GM12892 (cell line): ENCODE results near the gene PKMYT1.

Experiments
- POLR2A ChIP-seq: IDR thresholded peaks from 2 replicates; pipeline ENCODE4 v1.6.1; 2011; ENCODE audit warnings: low read depth, low read length, control low read depth
- POLR2AphosphoS5 ChIP-seq: IDR thresholded peaks from 2 replicates; pipeline ENCODE4 v1.6.1; 2011; ENCODE audit warnings: low read depth, low read length, control low read depth
- TAF1 ChIP-seq: IDR thresholded peaks from 2 replicates; pipeline ENCODE4 v1.6.1; 2011; ENCODE audit warnings: low read depth, mild to moderate bottlenecking, control low read depth, low read length, borderline replicate concordance

DNA sequence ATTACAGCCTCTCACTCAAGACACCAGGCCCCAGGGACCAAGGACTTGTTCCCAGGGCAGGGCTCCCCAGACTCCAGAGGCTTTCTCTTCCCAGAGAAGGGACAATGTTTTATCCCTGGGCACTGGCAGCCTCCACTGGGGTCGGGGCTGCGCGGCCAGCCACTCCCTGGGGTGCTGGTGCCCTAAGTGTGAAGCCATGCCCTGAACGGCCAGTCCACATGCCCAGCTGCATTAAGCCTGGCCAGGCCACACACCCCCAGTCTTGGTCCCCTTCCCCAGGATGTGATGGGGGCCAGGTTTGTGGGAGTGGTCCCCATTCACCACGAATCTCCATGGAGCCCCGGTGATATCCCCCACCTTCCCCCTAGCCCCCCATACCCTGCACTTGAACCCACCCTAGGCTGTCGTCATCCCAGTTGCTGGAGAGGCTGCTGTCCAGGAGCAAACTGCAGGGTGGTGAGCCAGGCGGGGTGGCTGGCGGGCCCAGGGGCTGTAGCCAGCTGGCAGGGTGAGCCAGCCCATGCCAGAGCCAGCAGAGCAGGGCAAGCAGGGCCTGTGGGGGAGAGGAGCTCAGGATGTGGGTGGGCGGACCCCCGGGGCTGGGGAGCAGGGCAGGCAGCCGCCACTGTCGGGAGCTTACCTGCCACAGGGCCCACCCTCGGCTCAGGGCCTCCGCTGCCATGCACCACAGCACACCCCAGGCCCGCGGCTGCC, 6.5 kb downstream of the PKMYT1 start:
- TF ChIP-seq POLR2A (peak; percentile 51; the same call in 1 of the 2 replicates), TAF1 (no peak), POLR2AphosphoS5 (no peak; the same call in 1 of the 2 replicates)
